GM23338 (cell line): ENCODE measurements around the gene TMEM134. TPM values are rescaled to one million over a fixed set of nuclear protein-coding genes. Genes with fewer than 3 reads are reported as not detected.

Experiments
- CREB1 ChIP-seq: fragments of 250-450 bp; sonication (Bioruptor Pico); IDR thresholded peaks from 2 replicates; pipeline ENCODE4 v1.5.0; 2020; ENCODE audit warnings: low read depth, mild to moderate bottlenecking, moderate library complexity
- CTCF ChIP-seq, 2 experiments: fragments of 200-600 bp in 1 of 2; sonication (generic) in 1 of 2; conservative IDR thresholded peaks; 2 replicates each; pipeline versions ENCODE4 v1.5.1 to v1.6.1; 2016 to 2017; ENCODE audit warnings: antibody characterized with exemption in 2 of 2, low read depth in 2 of 2, mild to moderate bottlenecking in 2 of 2, moderate library complexity in 1 of 2
- ETS1 ChIP-seq: IDR thresholded peaks from 2 replicates; pipeline ENCODE4 v1.6.1; 2016; ENCODE audit warnings: antibody characterized with exemption
- STAT1 ChIP-seq: IDR thresholded peaks from one replicate; pipeline ENCODE4 v1.6.1; 2016; ENCODE audit warnings: antibody characterized with exemption; ENCODE audit not compliant: unreplicated experiment
- ZNF114 ChIP-seq: fragments of 250-450 bp; sonication (Bioruptor Pico); IDR thresholded peaks from 2 replicates; pipeline ENCODE4 v1.5.0; 2020; ENCODE audit warnings: mild to moderate bottlenecking, moderate library complexity
- ZNF462 ChIP-seq: fragments of 250-450 bp; sonication (Bioruptor Pico); IDR thresholded peaks from 2 replicates; pipeline ENCODE4 v1.5.0; 2020; ENCODE audit warnings: mild to moderate bottlenecking, moderate library complexity
- polyA plus RNA-seq: library from polyadenylated mRNA; unstranded; fragments of >200 nt; fragmentation: Nextera tagmentation; extraction: Ambion mirVana; gene quantifications from 2 replicates; pipeline ENCODE4 v1.2.1, GENCODE V29; 2016
- total RNA-seq: library from RNA; depleted of rRNA; stranded (reverse); fragments of >200 nt; shearing (Covaris generic); gene quantifications from 2 replicates; pipeline ENCODE4 v1.2.3, GENCODE V29; 2014

The TMEM134 gene
- total and polyA plus RNA-seq, 2 experiments from 2014 or later, result 61.4 to 69.2 TPM

GRCh38 chr11:67429038-67429668 lies 39.9 kb downstream of the TMEM134 start (continued):
- no peak for TF ChIP-seq ZNF462 (CRISPR knock-in tag)
- no peak for TF ChIP-seq ETS1
- TF ChIP-seq STAT1, result no peak
- TF ChIP-seq ZNF114 (CRISPR knock-in tag), result no peak
- no peak for TF ChIP-seq CREB1
- TF ChIP-seq CTCF (conservative IDR thresholded peaks at IDR 0.05; ENCODE audit: low read depth in 2 of 2), result no peak
